Glutamatergic neuron (in vitro differentiated cells): Measurements from ENCODE around the gene GABRB1. TPM values are rescaled to one million over a fixed set of nuclear protein-coding genes. Genes with fewer than 3 reads are reported as not detected.

Experiments used
- DNase-seq: peaks from one replicate; pipeline ENCODE4 v3.0.0; 2022
- H3K27ac Mint-ChIP-seq: one replicate; pipeline ENCODE4 v1.8.0; 2020; ENCODE audit warnings: mild to moderate bottlenecking, mixed read lengths, inconsistent platforms; ENCODE audit not compliant: unreplicated experiment
- H3K27me3 Mint-ChIP-seq: one replicate; pipeline ENCODE4 v1.8.0; 2020; ENCODE audit warnings: mild to moderate bottlenecking, moderate library complexity, mixed read lengths, inconsistent platforms; ENCODE audit not compliant: unreplicated experiment
- H3K36me3 Mint-ChIP-seq: one replicate; pipeline ENCODE4 v1.8.0; 2020; ENCODE audit warnings: mild to moderate bottlenecking, mixed read lengths, inconsistent platforms; ENCODE audit not compliant: unreplicated experiment
- H3K4me1 Mint-ChIP-seq: one replicate; pipeline ENCODE4 v1.8.0; 2020; ENCODE audit warnings: mild to moderate bottlenecking, low read depth, mixed read lengths, inconsistent platforms; ENCODE audit not compliant: unreplicated experiment
- H3K4me3 Mint-ChIP-seq: one replicate; pipeline ENCODE4 v1.8.0; 2020; ENCODE audit warnings: mild to moderate bottlenecking, mixed read lengths, inconsistent platforms; ENCODE audit not compliant: unreplicated experiment
- H3K9me3 Mint-ChIP-seq: one replicate; pipeline ENCODE4 v1.8.0; 2020; ENCODE audit warnings: mild to moderate bottlenecking, moderate library complexity, mixed read lengths, inconsistent platforms; ENCODE audit not compliant: unreplicated experiment
- CTCF ChIP-seq: fragments of 200-600 bp; sonication (generic); IDR thresholded peaks from one replicate; pipeline ENCODE4 v1.5.0; 2021; ENCODE audit not compliant: partially characterized antibody, unreplicated experiment
- total RNA-seq: library from RNA; stranded (reverse); fragmentation: NEBNext Ultra II Directional; extraction: Animal tissue kit (Norgen Biotek cat#: 25700); gene quantifications from one replicate; pipeline ENCODE4 v1.2.1, GENCODE V29; 2021; ENCODE audit not compliant: unreplicated experiment

Gene GABRB1
- total RNA-seq, 1 donor from 2014 or later = 4.9 TPM

- no peaks in the 10 kb centered on the region for H3K9me3 Mint-ChIP-seq
- DNase-seq = no peak
- H3K36me3 Mint-ChIP-seq = no peaks in the 10 kb centered on the region
- H3K27me3 Mint-ChIP-seq = no peaks in the 10 kb centered on the region
- no peak for TF ChIP-seq CTCF
- no peak overlapping the region for H3K27ac Mint-ChIP-seq
- H3K4me3 Mint-ChIP-seq = no peak overlapping the region
- no peaks in the 10 kb centered on the region for H3K4me1 Mint-ChIP-seq
These were observed 37.6 kb downstream of the GABRB1 start for GRCh38 chr4:47068986-47069385.

- no peak for TF ChIP-seq CTCF
- peaks cover 11% of the 10 kb centered on the region for H3K4me1 Mint-ChIP-seq
- no peaks in the 10 kb centered on the region for H3K27me3 Mint-ChIP-seq
- H3K4me3 Mint-ChIP-seq = no peak overlapping the region
- DNase-seq = no peak
- H3K36me3 Mint-ChIP-seq = no peaks in the 10 kb centered on the region
- H3K27ac Mint-ChIP-seq = no peak overlapping the region
- no peaks in the 10 kb centered on the region for H3K9me3 Mint-ChIP-seq
These were observed 40.6 kb downstream of the GABRB1 start for GRCh38 chr4:47071901-47072341.

- no peak for DNase-seq
- Mint-ChIP-seq H3K9me3 (no peaks in the 10 kb centered on the region), H3K27ac (no peak overlapping the region), H3K36me3 (no peaks in the 10 kb centered on the region), H3K4me3 (no peak overlapping the region), H3K27me3 (no peaks in the 10 kb centered on the region), H3K4me1 (peaks cover 12% of the 10 kb centered on the region)
- no peak for TF ChIP-seq CTCF
These were observed 42.3 kb downstream of the GABRB1 start for GRCh38 chr4:47073647-47074046.

GRCh38 chr4:47074816-47075215, 43.4 kb downstream of the GABRB1 start:
- DNase-seq = no peak
- no peaks in the 10 kb centered on the region for H3K36me3 Mint-ChIP-seq
- H3K4me1 Mint-ChIP-seq = peaks cover 12% of the 10 kb centered on the region
- H3K27ac Mint-ChIP-seq = no peak overlapping the region
- no peaks in the 10 kb centered on the region for H3K27me3 Mint-ChIP-seq
- H3K9me3 Mint-ChIP-seq = no peaks in the 10 kb centered on the region
- no peak for TF ChIP-seq CTCF
- no peak overlapping the region for H3K4me3 Mint-ChIP-seq

- H3K4me3 Mint-ChIP-seq = no peak overlapping the region
- H3K27me3 Mint-ChIP-seq = peaks cover 4% of the 10 kb centered on the region
These were observed 43.9 kb downstream of the GABRB1 start for GRCh38 chr4:47075262-47075661.

More at GRCh38 chr4:47075262-47075661, 43.9 kb downstream of the GABRB1 start:
- Mint-ChIP-seq H3K36me3 (no peaks in the 10 kb centered on the region), H3K4me1 (peaks cover 12% of the 10 kb centered on the region), H3K9me3 (no peaks in the 10 kb centered on the region), H3K27ac (no peak overlapping the region)
- DNase-seq = no peak
- TF ChIP-seq CTCF = no peak
